HCT116 (cell line): ENCODE results near the gene RNF41. TPM values are rescaled to one million over a fixed set of nuclear protein-coding genes. Genes with fewer than 3 reads are reported as not detected.

Experiments used
- ATAC-seq: fragments of 200-7000 bp; cut with Tn5 transposase; 2 replicates; pipeline ENCODE4 v1.9.1; 2020; ENCODE audit warnings: mild to moderate bottlenecking, moderate library complexity
- BruUV-seq: library from RNA; stranded (reverse); fragments of 400-500 nt; replicated peaks from 2 replicates; lab custom pipeline; 2021; lab: Mats Ljungman, UMichigan
- CTCF ChIA-PET: fragments of 300-600 bp; sonication (Branson Sonifier 250); formaldehyde crosslinking; loops from one replicate; lab custom pipeline; 2021; ENCODE audit warnings: antibody characterized with exemption; lab: Charles Lee
- POLR2A ChIA-PET: fragments of 300-600, 350-600 bp; sonication (Branson Sonifier 250); formaldehyde crosslinking; loops from one replicate; lab custom pipeline; 2021; ENCODE audit warnings: antibody characterized with exemption; lab: Charles Lee
- RAD21 ChIA-PET, 2 experiments: fragments of 300-600 bp; sonication (Branson Sonifier 250); formaldehyde crosslinking; loops; one replicate each; lab custom pipeline; 2023; ENCODE audit warnings: low total read pairs in 2 of 2; ENCODE audit not compliant: uncharacterized antibody in 2 of 2, unreplicated experiment in 2 of 2, low non-redundant PET in 1 of 2; lab: Charles Lee
- DNase-seq: peaks from one replicate; pipeline ENCODE4 v3.0.0-alpha.2; 2010; ENCODE audit warnings: low read depth, low spot score
- H2AFZ ChIP-seq: fragments of 200-600 bp; shearing (Covaris generic), sonication (generic); 2 replicates; pipeline ENCODE4 v1.6.1; 2017; ENCODE audit warnings: low read depth, mixed run types, mixed read lengths, antibody characterized with exemption, low read length; ENCODE audit not compliant: poor library complexity, severe bottlenecking
- H3K27ac ChIP-seq: 2 replicates; pipeline ENCODE4 v1.5.1; 2012; ENCODE audit warnings: low read depth, low read length
- H3K27me3 ChIP-seq: fragments of 200-600 bp; sonication (generic); 2 replicates; pipeline ENCODE4 v1.6.1; 2016; ENCODE audit warnings: mixed run types, low read length, mixed read lengths; ENCODE audit not compliant: insufficient read depth
- H3K36me3 ChIP-seq, 2 experiments: fragments of 200-500 bp in 1 of 2; fragments of 200-600 bp in 1 of 2; sonication (Bioruptor generic) in 1 of 2; sonication (generic) in 1 of 2; 2 replicates each; pipeline versions ENCODE4 v1.5.1 to v1.6.1; 2014 to 2016; ENCODE audit warnings: low read length in 2 of 2, inconsistent platforms in 1 of 2, mixed read lengths in 1 of 2, mixed run types in 1 of 2; ENCODE audit not compliant: insufficient read depth in 2 of 2, control insufficient read depth in 1 of 2
- H3K4me1 ChIP-seq, 2 experiments: fragments of 200-600 bp in 1 of 2; sonication (generic) in 1 of 2; 2 replicates each; pipeline versions ENCODE4 v1.5.1 to v1.6.1; 2012 to 2017; ENCODE audit warnings: low read length in 2 of 2, inconsistent platforms in 1 of 2, mild to moderate bottlenecking in 1 of 2, mixed read lengths in 1 of 2, mixed run types in 1 of 2, moderate library complexity in 1 of 2; ENCODE audit not compliant: insufficient read depth in 2 of 2, control insufficient read depth in 1 of 2
- H3K4me2 ChIP-seq: fragments of 200-600 bp; sonication (generic); 2 replicates; pipeline ENCODE4 v1.6.1; 2017; ENCODE audit warnings: mixed run types, low read length, mixed read lengths
- H3K4me3 ChIP-seq, 2 experiments: fragments of 200-600 bp in 1 of 2; sonication (generic) in 1 of 2; replicated peaks in 1 of 2; 2 replicates each; pipeline ENCODE4 v1.5.1; 2011 to 2016; ENCODE audit warnings: low read length in 2 of 2, control low read depth in 1 of 2, low read depth in 1 of 2, mild to moderate bottlenecking in 1 of 2, mixed read lengths in 1 of 2, mixed run types in 1 of 2
- H3K79me2 ChIP-seq: fragments of 200-600 bp; sonication (generic); 2 replicates; pipeline ENCODE4 v1.6.1; 2017; ENCODE audit warnings: mild to moderate bottlenecking, mixed run types, low read length, moderate library complexity, mixed read lengths; ENCODE audit not compliant: insufficient read depth
- H3K9ac ChIP-seq: fragments of 200-600 bp; sonication (generic); 2 replicates; pipeline ENCODE4 v1.6.1; 2016; ENCODE audit warnings: low read length, mixed read lengths
- H3K9me2 ChIP-seq: fragments of 200-600 bp; sonication (generic), shearing (Covaris generic); 2 replicates; pipeline ENCODE4 v1.6.1; 2017; ENCODE audit warnings: mixed run types, mild to moderate bottlenecking, moderate library complexity; ENCODE audit not compliant: insufficient read depth
- H3K9me3 ChIP-seq, 2 experiments: fragments of 200-500 bp in 1 of 2; fragments of 200-600 bp in 1 of 2; sonication (Bioruptor generic) in 1 of 2; sonication (generic) in 1 of 2; 2 replicates each; pipeline ENCODE4 v1.6.1; 2014 to 2017; ENCODE audit warnings: low read length in 2 of 2, mixed read lengths in 2 of 2, inconsistent platforms in 1 of 2, low read depth in 1 of 2, mild to moderate bottlenecking in 1 of 2, mixed run types in 1 of 2, moderate library complexity in 1 of 2; ENCODE audit not compliant: control insufficient read depth in 1 of 2, insufficient read depth in 1 of 2
- H4K20me1 ChIP-seq: fragments of 200-600 bp; sonication (generic), shearing (Covaris generic); 2 replicates; pipeline ENCODE4 v1.6.1; 2017; ENCODE audit warnings: mixed run types, mild to moderate bottlenecking, moderate library complexity; ENCODE audit not compliant: insufficient read depth
- ATF3 ChIP-seq: IDR thresholded peaks from 2 replicates; pipeline ENCODE4 v1.6.1; 2012
- CBX3 ChIP-seq: IDR thresholded peaks from 2 replicates; pipeline ENCODE4 v1.6.1; 2012; ENCODE audit warnings: low read depth
- CEBPB ChIP-seq: IDR thresholded peaks from 2 replicates; pipeline ENCODE4 v1.6.1; 2012; ENCODE audit warnings: low read depth
- ELF1 ChIP-seq: IDR thresholded peaks from 2 replicates; pipeline ENCODE4 v1.6.1; 2012; ENCODE audit warnings: low read depth, borderline replicate concordance
- EZH2 ChIP-seq: fragments of 200-600 bp; sonication (generic); IDR thresholded peaks from 2 replicates; pipeline ENCODE4 v1.6.1; 2017; ENCODE audit warnings: antibody characterized with exemption, mixed run types
- EZH2phosphoT487 ChIP-seq: fragments of 200-600 bp; IDR thresholded peaks from 2 replicates; pipeline ENCODE4 v1.6.1; 2018; ENCODE audit warnings: antibody characterized with exemption, borderline replicate concordance
- FOSL1 ChIP-seq: IDR thresholded peaks from 2 replicates; pipeline ENCODE4 v1.6.1; 2012; ENCODE audit warnings: low read depth
- JUND ChIP-seq: IDR thresholded peaks from 2 replicates; pipeline ENCODE4 v1.6.1; 2012
- POLR2A ChIP-seq: IDR thresholded peaks from 2 replicates; pipeline ENCODE4 v1.7.0; 2011; ENCODE audit warnings: borderline replicate concordance; ENCODE audit not compliant: insufficient read depth, insufficient read length; ENCODE audit errors: extremely low read depth
- POLR2AphosphoS5 ChIP-seq: IDR thresholded peaks from 2 replicates; pipeline ENCODE4 v1.6.1; 2011; ENCODE audit warnings: mild to moderate bottlenecking, low read depth, low read length, moderate library complexity
- RAD21 ChIP-seq: IDR thresholded peaks from 2 replicates; pipeline ENCODE4 v1.6.1; 2012; ENCODE audit warnings: low read depth, mild to moderate bottlenecking
- SIN3A ChIP-seq: IDR thresholded peaks from 2 replicates; pipeline ENCODE4 v1.6.1; 2012; ENCODE audit warnings: low read depth
- SP1 ChIP-seq: IDR thresholded peaks from 2 replicates; pipeline ENCODE4 v1.6.1; 2012; ENCODE audit warnings: low read depth
- SRF ChIP-seq: IDR thresholded peaks from 2 replicates; pipeline ENCODE4 v1.6.1; 2012; ENCODE audit warnings: low read depth
- TCF7L2 ChIP-seq: IDR thresholded peaks from 2 replicates; pipeline ENCODE4 v1.7.0; 2011; ENCODE audit warnings: borderline replicate concordance, inconsistent platforms; ENCODE audit not compliant: insufficient read depth, insufficient read length; ENCODE audit errors: extremely low read depth
- ZBTB33 ChIP-seq: IDR thresholded peaks from 2 replicates; pipeline ENCODE4 v1.6.1; 2011; ENCODE audit warnings: mild to moderate bottlenecking, low read length, moderate library complexity; ENCODE audit not compliant: insufficient replicate concordance; ENCODE audit errors: extremely low read depth
- ZFX ChIP-seq: fragments of 450-650 bp; IDR thresholded peaks from 2 replicates; pipeline ENCODE4 v1.6.1; 2017
- ZNF274 ChIP-seq: fragments of 200-500 bp; sonication (Bioruptor generic); IDR thresholded peaks from 2 replicates; pipeline ENCODE4 v1.6.1; 2014; ENCODE audit warnings: mild to moderate bottlenecking, low read depth, low read length, inconsistent platforms
- intact Hi-C: fragments of 100-400 bp; cut with micrococcal nuclease; formaldehyde crosslinking; loops from 2 replicates; pipeline ENCODE4 v1.10.0; 2022
- total RNA-seq: library from RNA; stranded (reverse); gene quantifications from one replicate; pipeline ENCODE4 v1.2.1, GENCODE V29; 2021; ENCODE audit not compliant: unreplicated experiment
- TF ChIP-seq, protein P1 (sequence below), 3 experiments: fragments of 200-600 bp in 1 of 3; sonication (generic) in 1 of 3; IDR thresholded peaks in 2 of 3; conservative IDR thresholded peaks in 1 of 3; 2 replicates each; pipeline ENCODE4 v1.5.1; 2012 to 2017; ENCODE audit warnings: low read depth in 2 of 3, low read length in 2 of 3, antibody characterized with exemption in 1 of 3, borderline replicate concordance in 1 of 3, control low read depth in 1 of 3, mild to moderate bottlenecking in 1 of 3, mixed read lengths in 1 of 3, mixed run types in 1 of 3, moderate library complexity in 1 of 3; ENCODE audit not compliant: insufficient read depth in 1 of 3

Gene RNF41
- total RNA-seq, 1 experiment from 2014 or later = 40.6 TPM

DNA sequence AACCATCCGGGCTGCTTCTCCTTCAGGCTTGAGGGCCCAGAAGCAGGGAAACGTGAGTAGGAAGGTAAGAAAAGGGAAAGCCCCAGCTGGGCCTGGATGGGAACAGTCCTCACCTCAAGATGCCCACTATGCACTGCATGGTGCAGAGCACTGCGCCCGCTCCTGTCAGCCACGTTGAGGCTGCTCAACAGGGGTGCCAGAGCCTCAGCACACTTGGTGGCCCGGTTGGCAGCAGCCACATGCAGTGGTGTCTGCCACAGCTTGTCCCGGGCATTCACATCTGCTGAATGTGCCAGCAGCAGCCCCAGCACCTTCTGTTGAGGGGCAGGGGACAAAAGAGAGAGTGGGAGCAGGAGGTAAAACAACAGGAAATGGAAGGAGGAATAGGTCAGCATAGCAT, 33.9 kb upstream of the RNF41 start:
- H3K9me3 ChIP-seq = no peaks in the 10 kb centered on the region
- peaks cover 30% of the 10 kb centered on the region for H3K79me2 ChIP-seq
- no peak overlapping the region for H3K9ac ChIP-seq
- CTCF ChIA-PET = no interaction called here
- no peaks in the 10 kb centered on the region for H3K27me3 ChIP-seq
- no peak overlapping the region for H3K4me3 ChIP-seq
- no peaks in the 10 kb centered on the region for H3K9me2 ChIP-seq
- no peak overlapping the region for H2AFZ ChIP-seq
- intact Hi-C loops = loop anchor here (5.0 kb wide), 1 partner anchor 33 kb away; the partner anchor contains the start of genes NABP2 and RNF41
- no TSS peak for BruUV-seq
- RAD21 ChIA-PET = no interaction called here
- H3K27ac ChIP-seq = no peak overlapping the region
- peaks cover 30 to 56% of the 10 kb centered on the region in 2 experiments for H3K36me3 ChIP-seq
- no peak overlapping the region for H3K4me2 ChIP-seq
- TF ChIP-seq ELF1 (no peak), EZH2 (no peak)
- ATAC-seq = no peak
- H3K4me1 ChIP-seq = peaks cover 17 to 29% of the 10 kb centered on the region in 2 experiments
- POLR2A ChIA-PET = interaction anchor here (1.2 kb wide), 1 partner anchor 34 kb away, joined by 3 read pairs; the partner anchor contains the start of gene RNF41
- DNase-seq = no peak
- H4K20me1 ChIP-seq = no peaks in the 10 kb centered on the region

- ATAC-seq (no peak), DNase-seq (no peak)
- Histone ChIP-seq H3K36me3 (peaks cover 44 to 66% of the 10 kb centered on the region in 2 experiments), H3K9me2 (no peaks in the 10 kb centered on the region), H3K9me3 (no peaks in the 10 kb centered on the region), H3K9ac (no peak overlapping the region), H3K4me2 (no peak overlapping the region), H2AFZ (no peak overlapping the region), H3K4me3 (no peak overlapping the region), H3K27ac (no peak overlapping the region), H3K27me3 (no peaks in the 10 kb centered on the region), H3K79me2 (peaks cover 30% of the 10 kb centered on the region), H4K20me1 (no peaks in the 10 kb centered on the region), H3K4me1 (peaks cover 11 to 14% of the 10 kb centered on the region in 2 experiments)
- intact Hi-C loops = no loop called here
- ChIA-PET RAD21 (no interaction called here), POLR2A (no interaction called here), CTCF (no interaction called here)
- BruUV-seq = no TSS peak
- TF ChIP-seq EZH2phosphoT487 (no peak), JUND (no peak), ZBTB33 (no peak), ATF3 (no peak), POLR2AphosphoS5 (no peak), ZNF274 (no peak), FOSL1 (no peak), TCF7L2 (no peak), ZFX (no peak), POLR2A (no peak), SIN3A (no peak), RAD21 (no peak), CBX3 (no peak), SRF (no peak), SP1 (no peak), CEBPB (no peak)
- TF ChIP-seq, protein P1, sequence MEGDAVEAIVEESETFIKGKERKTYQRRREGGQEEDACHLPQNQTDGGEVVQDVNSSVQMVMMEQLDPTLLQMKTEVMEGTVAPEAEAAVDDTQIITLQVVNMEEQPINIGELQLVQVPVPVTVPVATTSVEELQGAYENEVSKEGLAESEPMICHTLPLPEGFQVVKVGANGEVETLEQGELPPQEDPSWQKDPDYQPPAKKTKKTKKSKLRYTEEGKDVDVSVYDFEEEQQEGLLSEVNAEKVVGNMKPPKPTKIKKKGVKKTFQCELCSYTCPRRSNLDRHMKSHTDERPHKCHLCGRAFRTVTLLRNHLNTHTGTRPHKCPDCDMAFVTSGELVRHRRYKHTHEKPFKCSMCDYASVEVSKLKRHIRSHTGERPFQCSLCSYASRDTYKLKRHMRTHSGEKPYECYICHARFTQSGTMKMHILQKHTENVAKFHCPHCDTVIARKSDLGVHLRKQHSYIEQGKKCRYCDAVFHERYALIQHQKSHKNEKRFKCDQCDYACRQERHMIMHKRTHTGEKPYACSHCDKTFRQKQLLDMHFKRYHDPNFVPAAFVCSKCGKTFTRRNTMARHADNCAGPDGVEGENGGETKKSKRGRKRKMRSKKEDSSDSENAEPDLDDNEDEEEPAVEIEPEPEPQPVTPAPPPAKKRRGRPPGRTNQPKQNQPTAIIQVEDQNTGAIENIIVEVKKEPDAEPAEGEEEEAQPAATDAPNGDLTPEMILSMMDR (IDR thresholded peaks at IDR 0.05 in 2 of 3, conservative IDR thresholded peaks at IDR 0.05 in 1 of 3; ENCODE audit: borderline replicate concordance in 1 of 3, insufficient read depth in 1 of 3, low read depth in 2 of 3, low read length in 2 of 3) = no peak
These were observed 31.4 kb upstream of the RNF41 start for GRCh38 chr12:56253091-56253490.
